ENCODE data around the gene INO80B.

- no peak for TF ChIP-seq CTCF (optimal IDR thresholded peaks at IDR 0.05 in 1 of 3, IDR thresholded peaks at IDR 0.05 in 1 of 3, conservative IDR thresholded peaks at IDR 0.05 in 1 of 3; ENCODE audit: extremely low read depth in 1 of 3, insufficient read depth in 2 of 3, low read length in 3 of 3)
- TF ChIP-seq EZH2 (IDR thresholded peaks at IDR 0.05; ENCODE audit: low read length): no peak
Measured at GRCh38 chr2:74497777-74498499, 43.1 kb downstream of the INO80B start.

All from keratinocyte (primary cell).